NK-92 (cell line): ENCODE measurements around the gene PXT1.
A peak's percentile ranks its signal among the peaks of the same experiment; 100 is the strongest.
"Not testable (repeated sequence)": the region's sequence is repeated elsewhere in the genome, so short reads cannot be mapped to it uniquely, and the experiment has no call there.

Experiments used
- DNase-seq: peaks from one replicate; lab custom pipeline; 2025; ENCODE audit not compliant: unreplicated experiment; lab: John Stamatoyannopoulos, UW

Gene PXT1

GRCh38 chr6:36444470-36444869, 1.8 kb upstream of the PXT1 start:
- no peak for DNase-seq

GRCh38 chr6:36443471-36444428, 1.1 kb upstream of the PXT1 start:
- DNase-seq = no peak

DNA sequence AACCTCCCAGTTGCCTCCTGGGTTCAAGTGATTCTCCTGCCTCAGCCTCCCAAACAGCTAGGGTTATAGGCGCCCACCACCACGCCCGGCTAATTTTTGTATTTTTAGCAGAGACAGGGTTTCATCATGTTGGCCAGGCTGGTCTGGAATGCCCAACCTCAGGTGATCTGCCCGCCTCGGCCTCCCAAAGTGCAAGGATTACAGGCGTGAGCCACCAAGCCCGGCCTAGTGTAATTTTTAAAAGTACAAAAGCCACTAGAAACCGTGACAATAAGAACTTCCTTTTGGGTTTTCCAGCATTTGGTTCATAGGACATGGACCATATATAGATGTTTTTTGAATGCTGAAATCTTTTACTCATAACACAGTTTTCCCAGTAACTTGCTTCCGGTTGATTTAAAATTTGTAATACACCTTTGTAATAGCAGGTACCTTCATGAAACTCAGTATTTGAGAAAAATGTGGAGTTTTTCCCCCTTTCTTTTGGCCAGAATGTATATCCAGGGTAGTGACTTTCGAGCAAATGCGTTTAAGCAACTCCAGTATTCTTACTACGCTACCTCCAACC, 467 bp downstream of the PXT1 start:
- DNase-seq = no peak

DNA sequence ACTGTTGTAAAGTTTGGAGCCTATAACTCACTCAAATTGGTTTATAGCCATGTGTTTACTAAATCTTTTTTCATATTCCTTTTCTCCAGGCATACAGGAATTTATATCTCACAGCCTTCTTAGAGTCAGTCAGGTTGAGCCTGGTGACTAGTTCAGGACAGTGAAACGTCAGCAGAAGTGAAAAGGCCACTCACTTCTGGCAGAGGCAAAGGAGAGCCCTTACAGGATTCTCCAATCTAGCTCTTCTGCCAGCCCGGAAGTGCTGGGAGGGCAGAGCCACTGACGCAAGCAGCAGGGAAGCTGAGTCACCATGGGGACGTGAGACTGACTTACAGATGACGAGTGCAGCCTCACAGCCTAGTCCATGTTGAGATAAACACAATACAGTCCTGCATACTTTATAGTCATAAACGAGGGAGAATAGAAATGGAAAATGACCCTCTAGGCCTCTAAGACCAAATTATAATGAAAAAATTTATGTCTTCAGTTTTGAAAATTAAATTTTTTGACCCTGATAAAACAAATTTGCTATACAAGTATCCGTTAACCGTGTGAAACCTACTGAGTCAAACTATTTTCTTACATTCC, 1.3 kb downstream of the PXT1 start:
- peak; percentile 44 for DNase-seq

DNA sequence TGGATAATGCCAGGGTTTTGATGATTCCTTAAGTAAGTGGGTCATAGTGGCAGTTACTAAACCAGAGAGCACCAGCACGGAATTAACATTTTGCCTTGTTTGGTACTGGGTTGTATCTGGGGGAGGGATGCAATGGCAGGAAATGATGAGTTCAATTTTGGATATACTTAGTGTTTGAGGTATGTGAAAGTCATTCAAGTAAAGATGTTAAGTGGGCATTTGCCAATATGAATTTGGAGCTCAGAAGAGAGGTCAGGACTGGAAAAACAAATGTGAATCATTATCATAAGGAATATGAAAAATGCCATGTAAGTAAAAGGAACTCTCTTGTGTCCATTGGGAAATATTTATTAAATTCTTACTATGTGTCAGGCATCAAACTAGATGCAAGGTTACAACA, 6.2 kb downstream of the PXT1 start:
- no peak for DNase-seq

DNA sequence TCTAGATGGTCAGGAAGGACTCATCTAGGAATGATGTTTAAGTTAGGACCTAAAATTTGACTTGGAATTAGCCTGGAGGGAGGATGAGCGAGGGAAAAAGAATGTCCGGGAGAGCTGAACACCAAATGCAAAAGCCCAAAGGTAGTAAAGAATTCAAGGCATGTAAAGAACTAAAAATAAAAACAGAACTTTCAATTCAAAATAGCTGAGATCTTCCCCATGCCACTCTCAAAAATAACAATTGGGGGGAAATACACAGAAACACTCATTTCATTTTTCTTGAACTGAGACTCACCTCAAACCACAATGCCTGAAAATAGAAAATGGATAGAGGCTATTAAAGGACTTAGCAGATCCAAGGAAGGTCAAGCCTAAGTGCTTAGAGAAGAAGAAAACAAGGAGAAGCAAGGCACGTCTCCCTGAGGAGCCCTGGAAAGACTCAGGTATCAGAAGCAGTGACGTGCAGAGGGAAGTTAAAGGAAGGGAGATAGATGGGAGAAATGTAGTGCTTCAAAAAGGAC, 10.4 kb downstream of the PXT1 start:
- no peak for DNase-seq

- no peak for DNase-seq
Observed at GRCh38 chr6:36431197-36431596, 11.5 kb downstream of the PXT1 start.

GRCh38 chr6:36430351-36430750, 12.3 kb downstream of the PXT1 start:
- DNase-seq = no peak

GRCh38 chr6:36428911-36429310, 13.7 kb downstream of the PXT1 start:
- DNase-seq = no peak

DNA sequence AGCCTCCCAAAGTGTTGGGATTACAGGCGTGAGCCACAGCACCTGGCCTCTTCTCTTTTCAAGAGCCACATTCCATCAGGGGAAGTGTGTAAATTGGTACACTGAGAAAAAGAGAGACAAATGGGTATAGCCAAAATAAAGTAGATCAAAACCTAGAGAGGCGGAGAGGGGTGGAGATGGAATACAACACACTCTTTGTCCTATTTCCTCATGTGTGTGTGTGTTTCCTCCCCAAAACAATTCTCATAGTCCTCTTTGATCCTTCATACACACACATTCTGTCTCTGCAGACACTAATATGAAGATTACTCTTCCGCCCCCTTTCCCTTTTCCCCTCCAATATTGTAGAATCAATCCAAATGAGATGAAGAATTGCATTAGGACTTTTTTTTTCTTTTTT, 16.0 kb downstream of the PXT1 start:
- no peak for DNase-seq

DNA sequence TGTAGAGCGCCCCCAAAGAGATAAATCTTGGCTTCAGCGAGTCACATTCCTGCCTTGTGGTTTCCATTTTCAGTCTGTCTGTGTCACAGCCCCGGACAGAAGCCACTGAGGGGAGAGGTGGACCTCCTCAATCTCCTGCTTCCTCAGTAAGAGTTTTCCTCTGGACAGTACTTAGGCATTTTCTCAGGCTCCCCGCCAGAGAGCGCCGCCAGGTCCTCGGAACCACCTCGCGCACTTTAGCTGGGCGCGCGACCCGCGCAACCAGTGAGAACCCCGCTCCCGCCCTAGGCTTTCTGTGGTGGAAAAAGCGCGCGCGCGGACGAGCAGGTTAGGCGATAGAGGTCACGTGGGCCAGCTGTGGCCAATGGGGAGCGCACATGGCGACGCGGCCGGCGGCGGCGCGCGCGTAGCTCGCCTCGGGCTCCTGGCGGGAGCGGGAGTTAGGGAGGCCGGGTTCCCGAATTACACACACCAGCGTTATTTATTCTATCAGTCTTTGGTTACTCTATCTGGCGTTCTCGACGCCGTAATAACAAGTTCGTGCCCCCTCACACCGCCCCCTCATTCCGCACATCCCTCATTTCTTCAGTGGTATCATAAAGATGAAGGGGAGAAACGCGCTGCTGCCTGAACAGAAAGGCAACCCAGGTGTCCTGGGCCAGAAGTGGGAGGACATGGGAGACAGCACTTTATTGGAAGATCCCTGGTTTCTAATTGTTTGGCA, 19.4 kb downstream of the PXT1 start:
- peak; percentile 87 for DNase-seq

DNA sequence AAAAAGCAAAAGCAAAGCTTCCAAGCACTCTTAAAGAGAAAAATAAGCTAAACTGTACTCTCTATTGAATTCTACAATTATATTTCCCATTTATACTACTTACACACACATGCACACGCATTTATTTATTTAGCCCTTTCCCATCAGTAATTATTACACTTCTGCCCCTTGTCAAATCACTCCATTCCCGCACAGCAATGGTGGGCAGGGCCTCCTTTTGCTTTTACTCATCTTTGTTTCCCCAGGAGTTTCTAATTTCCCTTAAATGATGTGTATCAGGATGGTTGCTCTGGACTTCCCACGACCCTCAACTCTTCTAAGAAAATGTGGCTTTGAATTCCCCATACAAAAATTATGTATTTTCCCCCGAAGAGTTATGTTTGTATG, 19.9 kb downstream of the PXT1 start:
- DNase-seq = no peak

DNA sequence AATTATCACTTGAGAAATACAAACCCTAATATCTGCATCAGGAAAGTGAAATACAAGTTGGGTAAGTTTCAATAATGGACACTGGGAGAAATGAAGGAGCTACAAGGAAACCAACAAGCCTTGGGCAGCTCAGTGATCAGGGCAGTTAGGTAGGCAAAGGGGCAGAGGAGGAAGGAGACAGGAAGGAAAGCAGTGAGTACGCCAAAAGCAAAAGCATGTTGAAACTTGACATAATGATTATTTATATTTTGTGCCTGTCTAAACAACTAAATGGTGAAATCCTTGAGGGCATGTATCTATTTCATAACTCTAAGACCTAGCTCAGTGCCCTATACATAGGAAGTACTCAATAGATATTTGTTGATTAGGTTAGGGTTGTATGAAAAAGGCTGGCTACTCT, 23.3 kb downstream of the PXT1 start:
- no peak for DNase-seq

DNA sequence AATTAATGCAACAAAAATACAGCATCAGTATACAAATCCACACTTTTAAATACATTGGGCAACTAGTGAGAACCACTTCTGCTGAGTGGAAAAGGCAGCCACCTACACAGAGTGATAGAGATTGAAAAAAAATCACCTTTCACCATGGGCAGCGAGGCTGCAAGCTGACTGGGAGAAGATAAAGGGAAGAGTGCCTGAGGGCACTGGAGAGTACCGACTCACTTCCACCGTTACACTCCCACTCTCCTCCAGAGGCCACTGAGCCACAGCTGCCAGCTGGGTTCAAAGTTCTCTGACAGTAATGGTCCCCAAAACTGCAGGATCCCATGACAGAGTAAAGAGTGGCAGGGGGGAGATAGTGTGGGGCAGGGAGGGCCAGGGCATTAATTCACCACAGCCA, 24.1 kb downstream of the PXT1 start:
- DNase-seq = no peak

- no peak for DNase-seq
Observed at GRCh38 chr6:36414481-36414880, 28.2 kb downstream of the PXT1 start.

GRCh38 chr6:36413489-36414480, 28.9 kb downstream of the PXT1 start:
- no peak for DNase-seq

DNA sequence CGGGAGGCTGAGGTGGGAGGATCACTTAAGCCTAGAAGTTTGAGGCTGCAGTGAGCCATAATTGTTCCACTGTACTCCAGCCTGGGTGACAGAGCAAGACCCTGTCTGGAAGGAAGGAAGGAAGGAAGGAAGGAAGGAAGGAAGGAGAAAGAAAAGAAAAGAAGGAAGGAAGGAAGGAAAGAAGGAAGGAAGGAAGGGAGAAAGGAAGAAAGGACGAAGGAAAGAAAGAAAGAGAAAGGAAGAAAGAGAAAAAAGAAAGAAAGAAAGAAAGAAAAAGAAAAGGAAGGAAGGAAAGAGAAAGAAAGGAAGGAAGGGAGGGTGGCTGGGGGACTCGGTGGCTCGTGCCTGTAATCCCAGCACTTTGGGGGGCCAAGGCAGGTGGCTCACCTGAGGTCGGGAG, 32.9 kb downstream of the PXT1 start:
- not testable (repeated sequence) for DNase-seq

GRCh38 chr6:36404164-36404563, 38.5 kb downstream of the PXT1 start:
- no peak for DNase-seq

GRCh38 chr6:36402481-36402880, 40.2 kb downstream of the PXT1 start:
- DNase-seq = no peak

DNA sequence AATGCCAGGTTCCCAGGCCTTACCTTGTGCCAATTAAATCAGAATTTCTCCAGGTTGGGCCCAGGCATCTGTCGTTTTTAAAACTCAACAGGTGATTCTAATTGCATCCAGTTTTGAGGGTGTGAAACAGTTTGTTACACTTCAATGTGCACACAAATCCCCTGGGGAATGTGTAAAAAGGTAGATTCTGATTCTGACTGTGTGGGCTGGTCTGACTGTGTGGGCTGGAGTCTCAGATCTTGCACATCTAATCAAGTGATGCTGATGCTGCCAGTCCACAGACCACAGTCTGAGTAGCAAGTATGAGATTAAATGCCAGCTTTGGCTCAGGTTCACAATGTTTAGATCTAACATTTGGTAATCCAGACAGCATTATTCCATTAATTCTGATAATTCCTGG, 42.7 kb downstream of the PXT1 start:
- no peak for DNase-seq
